HUES48 (cell line): ENCODE results near the gene ZMYND8.

ENCODE experiments used
- H3K27ac ChIP-seq: one replicate; pipeline ENCODE4 v1.7.0; 2013; ENCODE audit warnings: low read depth, low read length, inconsistent platforms
- H3K27me3 ChIP-seq: 2 replicates; pipeline ENCODE4 v1.6.1; 2013; ENCODE audit warnings: mild to moderate bottlenecking, low read length; ENCODE audit not compliant: control insufficient read depth, insufficient read depth
- H3K36me3 ChIP-seq: 2 replicates; pipeline ENCODE4 v1.6.1; 2013; ENCODE audit warnings: low read length; ENCODE audit not compliant: control insufficient read depth, insufficient read depth
- H3K4me1 ChIP-seq: 2 replicates; pipeline ENCODE4 v1.6.1; 2013; ENCODE audit warnings: mild to moderate bottlenecking, low read length; ENCODE audit not compliant: control insufficient read depth, insufficient read depth
- H3K4me3 ChIP-seq: 2 replicates; pipeline ENCODE4 v1.5.1; 2013; ENCODE audit warnings: mild to moderate bottlenecking, low read depth, low read length
- H3K9ac ChIP-seq: 2 replicates; pipeline ENCODE4 v1.6.1; 2013; ENCODE audit warnings: mild to moderate bottlenecking, low read depth, low read length, moderate library complexity
- H3K9me3 ChIP-seq: 2 replicates; pipeline ENCODE4 v1.6.1; 2013; ENCODE audit warnings: low read length; ENCODE audit not compliant: control insufficient read depth, insufficient read depth

ZMYND8 gene

DNA sequence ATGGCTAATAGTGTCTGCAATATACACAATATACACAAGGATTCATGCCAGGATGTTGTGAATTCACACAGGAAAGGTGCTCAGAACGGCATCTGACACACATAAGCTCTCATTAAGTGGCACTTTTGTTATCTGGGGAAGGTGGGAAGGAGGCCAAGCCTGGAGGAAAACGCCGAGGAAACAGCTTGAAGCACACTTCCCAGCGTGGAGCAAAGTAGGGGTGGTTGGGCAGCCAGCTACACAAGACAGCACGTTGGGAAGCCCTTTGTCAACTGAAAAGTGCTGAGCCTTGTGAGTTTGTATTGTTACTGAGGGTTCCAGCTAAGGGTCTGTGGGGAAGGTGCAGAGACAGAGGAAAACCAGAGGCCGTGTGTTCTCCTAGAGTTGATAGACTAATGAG, 181.0 kb downstream of the ZMYND8 start:
- Histone ChIP-seq H3K27ac (no peak overlapping the region), H3K27me3 (no peaks in the 10 kb centered on the region), H3K4me1 (no peaks in the 10 kb centered on the region), H3K9me3 (no peaks in the 10 kb centered on the region), H3K36me3 (no peaks in the 10 kb centered on the region), H3K4me3 (no peak overlapping the region), H3K9ac (no peak overlapping the region)

DNA sequence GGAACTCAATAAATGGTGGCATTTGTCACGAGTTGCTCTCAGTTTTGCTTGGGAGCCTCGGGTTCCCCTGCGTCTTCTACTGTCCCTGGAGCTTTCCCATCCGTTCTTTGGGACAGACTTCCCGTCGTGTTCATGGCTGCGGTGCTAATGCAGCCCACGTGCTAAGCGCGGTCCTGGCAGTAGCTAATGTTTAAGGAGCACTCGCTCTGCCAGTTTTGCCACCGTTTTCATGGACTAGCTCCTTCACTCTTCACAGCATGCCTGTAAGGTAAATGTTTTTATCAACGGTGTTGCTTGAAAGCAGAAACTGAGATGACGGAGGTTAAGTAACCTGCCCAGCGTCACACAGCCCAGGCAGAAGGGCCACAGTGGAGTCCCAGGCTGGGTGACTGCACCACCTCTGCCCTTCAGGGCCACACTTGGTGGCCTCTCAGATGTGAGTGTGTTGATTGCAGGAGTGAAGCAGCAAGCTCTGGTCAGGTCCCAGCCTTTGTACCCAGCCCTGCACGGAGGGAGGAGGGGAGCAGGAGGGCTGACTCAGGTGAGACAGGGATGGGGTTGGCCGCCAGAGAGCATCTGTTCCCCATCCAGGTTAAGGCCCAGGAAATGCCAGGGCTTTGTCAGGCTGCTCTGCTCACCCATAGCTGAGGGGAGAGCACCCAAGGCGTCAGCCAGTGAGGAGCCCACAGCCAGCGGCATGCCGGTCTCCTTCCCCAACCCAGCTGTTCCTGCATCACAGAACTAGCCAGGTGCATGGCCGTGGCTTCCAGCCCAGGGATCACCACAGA, 181.8 kb downstream of the ZMYND8 start:
- H3K27me3 ChIP-seq = no peaks in the 10 kb centered on the region
- H3K27ac ChIP-seq = no peak overlapping the region
- no peaks in the 10 kb centered on the region for H3K9me3 ChIP-seq
- no peaks in the 10 kb centered on the region for H3K4me1 ChIP-seq
- no peak overlapping the region for H3K9ac ChIP-seq
- no peak overlapping the region for H3K4me3 ChIP-seq
- no peaks in the 10 kb centered on the region for H3K36me3 ChIP-seq

DNA sequence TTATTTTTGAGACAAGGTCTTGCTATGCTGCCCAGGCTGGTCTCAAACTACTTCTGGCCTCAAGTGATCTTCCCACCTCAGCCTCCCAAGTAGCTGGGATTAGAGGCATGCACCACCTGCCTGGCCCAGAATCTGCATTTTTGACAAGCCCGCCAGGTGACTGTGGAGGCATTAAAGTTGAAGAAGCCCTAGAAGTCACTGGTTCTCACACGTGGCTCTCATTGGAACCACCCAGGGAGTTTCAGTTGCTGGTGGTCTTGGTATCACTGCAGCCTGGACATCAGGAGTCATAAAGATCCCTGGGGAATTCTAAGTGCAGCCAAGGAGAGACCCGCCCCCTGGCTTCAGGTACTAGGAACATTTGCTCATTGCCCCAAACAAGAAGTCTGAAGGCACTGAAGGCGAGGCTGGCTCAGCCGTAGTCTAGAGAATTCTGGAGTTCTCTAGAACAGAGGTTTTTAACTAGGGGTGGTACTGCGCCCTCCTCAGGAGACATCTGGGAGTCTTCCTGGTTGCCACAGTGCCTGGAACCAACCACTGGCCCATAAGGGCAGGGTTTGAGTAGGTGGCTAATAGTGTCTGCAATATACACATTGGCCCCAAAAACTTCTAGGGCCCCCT, 182.8 kb downstream of the ZMYND8 start:
- Histone ChIP-seq H3K36me3 (no peaks in the 10 kb centered on the region), H3K27me3 (no peaks in the 10 kb centered on the region), H3K27ac (no peak overlapping the region), H3K4me1 (no peaks in the 10 kb centered on the region), H3K4me3 (no peak overlapping the region), H3K9ac (no peak overlapping the region), H3K9me3 (no peaks in the 10 kb centered on the region)

DNA sequence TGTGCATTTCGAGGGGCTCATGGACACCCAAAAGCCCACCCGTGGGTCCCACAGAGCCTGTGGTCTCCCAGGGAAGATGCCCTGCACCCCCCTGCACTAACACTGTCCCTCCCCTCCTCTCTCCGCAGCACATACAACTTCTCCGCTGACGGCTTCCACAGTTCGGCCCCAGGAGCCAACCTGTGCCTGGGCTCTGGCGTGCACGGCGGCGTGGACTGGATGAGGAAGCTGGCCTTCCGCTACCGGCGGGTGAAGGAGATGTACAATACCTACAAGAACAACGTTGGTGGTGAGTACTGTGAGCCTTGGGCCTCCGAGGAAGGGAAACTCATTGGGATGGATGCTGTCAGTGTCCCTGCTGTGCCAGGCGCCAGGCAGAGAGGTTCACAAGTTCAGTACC, 183.9 kb downstream of the ZMYND8 start:
- Histone ChIP-seq H3K4me1 (no peaks in the 10 kb centered on the region), H3K9me3 (no peaks in the 10 kb centered on the region), H3K27me3 (no peaks in the 10 kb centered on the region), H3K4me3 (no peak overlapping the region), H3K27ac (no peak overlapping the region), H3K36me3 (no peaks in the 10 kb centered on the region), H3K9ac (no peak overlapping the region)

DNA sequence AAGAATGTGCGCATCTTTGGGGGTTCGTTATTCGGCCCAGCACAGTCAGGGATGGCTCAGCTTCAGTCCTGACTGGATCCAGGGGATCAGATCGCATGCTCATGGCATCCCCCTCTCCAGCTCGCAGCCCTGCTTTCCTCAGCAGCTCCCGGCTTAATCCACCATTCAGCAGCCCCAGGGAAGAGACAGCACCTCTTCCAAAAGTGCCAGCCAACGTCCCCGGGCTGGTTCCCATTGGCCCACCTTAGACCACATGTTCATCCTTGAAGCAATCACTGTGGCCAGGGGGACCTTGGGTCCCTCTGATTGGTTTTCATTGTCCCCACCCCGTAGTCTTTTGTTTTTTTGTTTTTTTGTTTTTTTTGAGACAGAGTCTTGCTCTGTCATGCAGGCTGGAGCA, 188.7 kb downstream of the ZMYND8 start:
- Histone ChIP-seq H3K9me3 (no peaks in the 10 kb centered on the region), H3K27ac (no peak overlapping the region), H3K4me1 (no peaks in the 10 kb centered on the region), H3K4me3 (no peak overlapping the region), H3K9ac (no peak overlapping the region), H3K36me3 (no peaks in the 10 kb centered on the region), H3K27me3 (no peaks in the 10 kb centered on the region)

DNA sequence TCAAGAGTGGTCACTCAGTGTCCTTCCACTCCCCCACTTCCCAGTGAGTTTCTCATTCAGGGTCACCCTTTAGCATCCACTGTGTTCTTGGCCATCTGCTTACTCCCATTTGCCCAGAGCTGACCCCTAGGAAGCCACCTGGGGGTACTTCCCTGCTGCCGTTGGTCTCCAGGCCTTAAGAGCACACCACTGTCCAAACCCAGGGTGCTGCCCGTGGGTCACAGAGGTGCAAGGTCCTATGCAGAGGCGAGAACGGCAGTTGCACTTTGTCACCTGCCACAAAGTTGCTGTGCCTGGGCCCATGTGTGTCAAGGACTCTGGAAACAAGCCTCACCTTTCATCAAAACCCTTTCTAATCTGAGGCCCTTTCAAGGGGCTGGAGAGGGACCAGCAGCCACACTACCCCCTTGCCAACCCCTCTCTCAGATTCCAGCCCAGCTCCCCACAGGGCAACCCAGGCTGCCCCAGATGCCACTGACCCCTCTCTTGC, 191.1 kb downstream of the ZMYND8 start:
- Histone ChIP-seq H3K4me3 (no peak overlapping the region), H3K9me3 (no peaks in the 10 kb centered on the region), H3K4me1 (no peaks in the 10 kb centered on the region), H3K36me3 (no peaks in the 10 kb centered on the region), H3K9ac (no peak overlapping the region), H3K27me3 (no peaks in the 10 kb centered on the region), H3K27ac (no peak overlapping the region)

DNA sequence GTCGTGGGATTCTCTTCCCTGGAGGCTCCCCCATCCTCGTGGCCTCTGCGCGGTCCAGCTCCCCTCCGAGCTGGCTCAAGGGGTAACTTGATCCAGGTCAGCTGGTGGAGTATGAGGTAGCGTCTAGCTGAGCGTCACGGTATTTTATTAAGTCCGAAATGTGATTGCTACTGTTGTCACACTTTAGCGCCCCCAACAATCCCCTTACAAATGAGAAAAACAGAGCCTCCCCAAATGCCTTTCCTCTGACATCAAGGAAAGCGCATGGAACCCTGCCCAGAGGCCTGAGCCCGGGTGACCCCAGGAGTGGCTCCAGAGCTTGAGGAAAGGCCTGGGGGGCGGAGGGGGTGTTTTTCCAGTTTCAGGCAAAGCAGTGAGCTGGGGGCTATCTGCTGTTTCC, 192.4 kb downstream of the ZMYND8 start:
- Histone ChIP-seq H3K4me1 (no peaks in the 10 kb centered on the region), H3K9me3 (no peaks in the 10 kb centered on the region), H3K27me3 (no peaks in the 10 kb centered on the region), H3K27ac (no peak overlapping the region), H3K36me3 (no peaks in the 10 kb centered on the region), H3K9ac (no peak overlapping the region), H3K4me3 (no peak overlapping the region)

DNA sequence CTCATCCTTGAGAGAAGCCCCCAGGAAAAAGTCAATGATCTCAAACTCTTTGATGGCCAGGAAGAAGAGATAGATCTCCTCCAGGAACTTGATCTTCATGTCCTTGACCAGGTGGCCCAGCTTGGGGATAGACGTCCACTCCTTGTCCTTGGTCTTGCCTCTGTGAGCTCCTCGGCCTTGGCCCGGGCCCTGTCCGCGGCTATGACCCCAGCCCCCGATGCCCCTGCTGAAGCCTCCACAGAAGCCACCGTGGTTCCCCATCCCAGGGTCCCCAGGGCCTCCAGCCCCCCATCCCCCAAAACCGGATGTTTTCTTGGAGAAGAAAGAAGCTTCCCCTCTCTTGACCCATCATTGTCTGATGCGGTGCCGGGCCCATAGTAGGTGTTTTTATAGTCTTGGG, 195.1 kb downstream of the ZMYND8 start:
- H3K36me3 ChIP-seq = no peaks in the 10 kb centered on the region
- no peaks in the 10 kb centered on the region for H3K27me3 ChIP-seq
- no peak overlapping the region for H3K27ac ChIP-seq
- no peaks in the 10 kb centered on the region for H3K9me3 ChIP-seq
- peaks cover 3% of the 10 kb centered on the region; the same call in 1 of the 2 replicates for H3K4me1 ChIP-seq
- H3K9ac ChIP-seq = no peak overlapping the region
- no peak overlapping the region for H3K4me3 ChIP-seq

DNA sequence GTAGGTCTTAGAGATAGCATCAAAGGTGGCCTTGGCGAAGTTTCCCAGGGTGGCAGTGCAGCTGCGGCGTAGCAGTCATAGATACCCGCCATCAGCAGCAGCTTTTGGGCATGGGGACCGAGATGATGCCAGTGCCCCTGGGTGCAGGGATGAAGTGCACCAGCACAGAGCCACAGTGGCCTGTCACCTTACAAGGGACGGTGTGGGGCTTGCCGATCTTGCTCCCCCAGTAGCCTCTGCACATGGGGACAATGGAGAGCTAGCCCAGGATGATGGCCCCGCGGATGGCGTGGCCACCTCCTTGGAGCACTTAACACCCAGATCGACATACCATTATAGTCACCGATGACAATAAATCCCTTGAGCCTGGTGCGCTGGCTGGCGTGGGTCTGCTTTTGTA, 195.5 kb downstream of the ZMYND8 start:
- H3K9me3 ChIP-seq = no peaks in the 10 kb centered on the region
- H3K4me1 ChIP-seq = peaks cover 3% of the 10 kb centered on the region; the same call in 1 of the 2 replicates
- no peak overlapping the region for H3K4me3 ChIP-seq
- H3K27ac ChIP-seq = no peak overlapping the region
- H3K36me3 ChIP-seq = no peaks in the 10 kb centered on the region
- no peak overlapping the region for H3K9ac ChIP-seq
- no peaks in the 10 kb centered on the region for H3K27me3 ChIP-seq

DNA sequence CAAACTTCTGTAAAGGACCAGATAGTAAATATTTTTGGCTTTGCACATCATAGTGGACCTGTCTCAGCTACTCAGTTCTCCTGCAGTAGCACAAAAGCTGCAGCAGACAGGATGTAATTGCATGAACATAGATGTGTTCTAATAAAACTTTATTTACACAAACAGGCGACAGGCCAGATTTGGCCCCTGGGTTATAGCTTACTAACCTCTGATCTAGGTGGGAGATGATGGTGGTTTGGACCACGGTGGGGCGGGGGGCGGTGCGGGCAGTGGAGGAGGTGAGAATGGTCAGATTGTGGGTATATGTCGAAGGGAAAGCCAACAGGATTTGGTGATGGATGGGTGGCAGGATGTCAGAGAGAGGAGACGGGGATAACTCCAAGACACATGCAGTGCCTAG, 196.3 kb downstream of the ZMYND8 start:
- no peaks in the 10 kb centered on the region for H3K36me3 ChIP-seq
- no peak overlapping the region for H3K9ac ChIP-seq
- H3K4me1 ChIP-seq = peaks cover 3% of the 10 kb centered on the region; the same call in 1 of the 2 replicates
- no peak overlapping the region for H3K4me3 ChIP-seq
- no peaks in the 10 kb centered on the region for H3K27me3 ChIP-seq
- no peak overlapping the region for H3K27ac ChIP-seq
- H3K9me3 ChIP-seq = no peaks in the 10 kb centered on the region
